OCI-M1 (cell line): ENCODE measurements around the gene TDRD6.
"Not testable (repeated sequence)": the region's sequence is repeated elsewhere in the genome, so short reads cannot be mapped to it uniquely, and the experiment has no call there.

ENCODE experiments used
- DNase-seq: peaks from one replicate; lab custom pipeline; 2025; lab: John Stamatoyannopoulos, UW

TDRD6 gene

DNA sequence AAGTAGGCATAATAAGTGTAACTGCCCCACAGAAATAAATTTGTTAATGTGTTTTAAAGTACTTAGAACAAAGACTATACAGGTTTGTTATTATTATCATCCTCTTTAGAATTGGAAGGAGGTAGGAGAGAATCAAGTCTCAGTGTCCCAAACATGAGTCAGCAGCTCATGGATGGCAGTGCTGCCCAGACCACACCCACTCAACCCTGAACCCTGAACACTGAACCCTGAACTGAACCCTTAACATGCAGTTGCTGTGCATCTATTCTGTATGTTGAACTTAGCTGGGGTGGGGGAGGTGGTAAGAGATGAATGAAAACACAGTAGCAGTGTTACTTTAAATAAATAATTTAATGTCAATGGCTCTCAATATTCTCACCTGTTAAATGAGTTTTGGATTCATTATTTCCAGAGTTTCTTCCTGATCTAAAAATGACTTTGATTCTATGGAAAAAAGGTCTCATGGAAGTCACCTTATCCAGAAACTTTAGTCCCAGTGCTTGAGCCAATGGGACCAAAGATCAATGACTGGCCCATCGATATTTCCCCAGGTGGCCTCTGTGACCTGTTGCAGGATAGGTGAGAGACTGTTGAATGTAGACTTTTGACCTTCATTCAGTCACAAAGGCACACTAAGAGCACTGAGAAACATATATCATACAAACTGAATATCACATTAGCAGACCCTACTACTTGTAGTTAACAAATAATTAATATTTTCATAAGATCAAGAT, 55.9 kb downstream of the TDRD6 start:
- no peak for DNase-seq

DNA sequence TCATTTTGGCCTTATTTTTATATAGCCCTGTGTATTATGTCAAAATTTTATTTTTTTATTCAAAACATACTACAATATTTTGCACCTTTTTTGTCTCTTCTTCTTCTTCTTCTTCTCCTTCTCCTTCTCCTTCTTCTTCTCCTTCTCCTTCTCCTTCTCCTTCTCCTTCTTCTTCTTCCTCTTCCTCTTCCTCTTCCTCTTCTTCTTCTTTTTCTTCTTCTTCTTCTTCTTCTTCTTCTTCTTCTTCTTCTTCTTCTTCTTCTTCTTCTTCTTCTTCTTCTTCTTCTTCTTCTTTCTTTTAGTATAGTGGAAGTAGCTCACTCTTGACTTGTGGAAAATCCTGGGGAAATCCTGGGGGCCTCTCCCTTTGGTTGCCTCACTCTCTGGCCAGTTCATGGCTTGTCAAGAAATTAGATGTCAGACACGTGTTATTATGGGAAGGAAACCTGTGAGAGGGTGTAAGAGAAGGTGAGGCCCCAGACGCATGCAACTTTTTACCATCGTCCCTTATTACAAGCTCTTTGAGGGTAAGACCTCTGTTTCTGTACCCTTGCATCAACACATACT, 56.6 kb downstream of the TDRD6 start:
- not testable (repeated sequence) for DNase-seq

DNA sequence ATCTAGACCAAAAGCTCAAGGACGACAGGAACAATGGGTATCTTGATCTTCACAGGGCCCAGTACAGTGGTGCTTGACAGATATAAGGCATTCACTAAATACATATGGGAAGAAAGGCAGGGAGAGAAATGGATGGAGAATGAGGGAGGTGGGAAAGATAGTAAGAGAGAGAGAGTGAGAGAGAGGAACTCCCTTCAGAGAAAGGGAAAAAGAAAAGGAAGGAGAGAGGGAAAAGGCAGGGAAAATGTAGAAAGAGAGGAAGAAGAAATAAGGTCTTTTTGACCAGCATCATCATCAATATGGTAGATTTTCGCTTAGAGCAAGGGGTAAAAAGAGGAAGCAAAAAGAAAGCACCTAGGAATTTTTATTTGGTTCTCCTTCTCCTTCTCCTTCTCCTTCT, 58.3 kb downstream of the TDRD6 start:
- DNase-seq = no peak

DNA sequence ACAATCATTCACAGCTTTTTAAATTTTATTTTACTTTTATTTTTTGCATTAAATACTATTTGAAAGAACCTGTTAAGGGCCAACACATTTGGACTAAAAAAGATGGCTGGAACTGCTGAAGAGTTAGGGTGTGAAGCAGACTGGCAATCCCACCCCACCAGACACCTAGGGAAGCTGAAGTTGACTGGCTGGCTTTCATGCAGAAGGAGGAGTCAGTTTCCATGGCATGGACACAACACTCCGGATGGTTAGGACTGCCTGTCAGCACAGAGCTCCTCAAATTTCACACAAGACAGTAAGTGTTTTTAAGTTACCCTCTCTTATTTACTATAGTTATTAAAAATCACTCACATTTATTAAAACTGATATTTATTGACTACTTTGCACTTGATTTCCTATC, 59.0 kb downstream of the TDRD6 start, which contains the start of gene ANKRD66:
TSS of gene ANKRD66 (plus strand) at position 238 of the 400 bp plus-strand sequence. CDS start 5,016 bp downstream, outside the sequence.
- DNase-seq = no peak

DNA sequence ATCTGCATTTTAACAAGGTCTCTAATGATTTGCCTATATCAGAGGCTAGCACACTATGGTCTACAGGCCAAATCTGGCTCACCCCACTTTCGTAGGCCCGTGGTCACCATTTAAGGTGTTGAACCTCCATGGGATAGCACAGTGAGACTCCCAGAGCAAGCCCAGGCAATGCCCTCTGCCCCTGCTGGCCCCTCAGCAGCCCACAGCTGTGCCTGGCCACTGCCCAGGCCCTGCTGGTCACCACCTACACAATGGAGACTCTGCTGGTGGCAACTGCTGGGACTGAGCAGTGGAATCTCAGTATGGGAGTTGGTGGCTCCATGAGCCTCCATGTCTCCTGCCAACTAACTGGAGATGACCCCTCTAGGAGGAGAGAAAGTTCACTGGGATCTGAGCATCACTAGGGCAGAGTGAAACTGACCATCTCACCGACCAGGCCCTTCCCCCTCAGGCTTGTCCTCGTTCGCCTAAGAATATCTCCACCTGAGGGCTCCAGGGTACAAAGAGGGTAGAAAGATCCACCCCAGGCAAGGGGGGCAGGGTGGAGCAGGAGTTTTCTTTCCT, 61.3 kb downstream of the TDRD6 start:
- DNase-seq = no peak

DNA sequence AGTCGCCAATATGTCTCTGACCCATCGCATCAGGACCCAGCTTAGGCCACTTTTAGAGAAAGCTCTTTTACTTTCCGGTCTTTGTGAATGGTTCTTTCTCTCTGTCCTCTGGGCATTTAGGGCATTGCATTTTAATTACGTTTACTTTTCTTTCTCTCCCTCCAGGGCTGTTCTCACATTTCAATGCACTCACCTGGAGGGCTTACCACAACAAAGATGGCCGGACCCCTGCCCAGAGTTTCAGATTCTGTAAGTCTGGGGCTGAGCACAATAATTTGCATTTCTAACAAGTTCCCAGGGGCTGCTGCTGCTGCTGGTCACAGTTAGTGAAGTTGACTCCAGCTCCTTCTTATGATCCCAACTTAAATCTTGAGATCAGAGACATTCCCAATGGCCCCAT, 62.0 kb downstream of the TDRD6 start:
- DNase-seq = no peak

DNA sequence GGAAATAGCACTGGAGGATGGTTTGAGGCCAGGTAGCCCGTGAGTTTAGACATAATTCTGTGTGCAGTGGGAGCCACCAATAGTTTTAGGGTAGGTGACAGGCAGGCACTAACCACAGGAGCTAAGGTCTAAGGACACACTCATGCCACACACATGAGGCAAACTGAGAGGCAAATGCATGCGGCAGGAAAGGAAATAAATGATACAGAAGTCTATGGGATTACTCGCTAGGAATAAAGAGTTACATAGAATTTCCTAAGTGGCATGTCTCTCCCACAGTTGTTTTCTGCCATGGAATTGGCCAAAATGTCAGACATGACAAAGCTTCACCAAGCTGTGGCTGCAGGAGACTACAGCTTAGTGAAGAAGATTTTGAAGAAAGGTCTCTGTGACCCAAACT, 64.0 kb downstream of the TDRD6 start:
- no peak for DNase-seq
